Measurements from ENCODE around the gene CASP8AP2.

CASP8AP2 gene

GRCh38 chr6:89803271-89803670 lies 26.4 kb upstream of the CASP8AP2 start:
- TF ChIP-seq GATA2 (IDR thresholded peaks at IDR 0.05; ENCODE audit: low read depth, low read length), result no peak
- TF ChIP-seq GATA3 (IDR thresholded peaks at IDR 0.05; ENCODE audit: low read depth, low read length), result no peak

GRCh38 chr6:89805814-89806371 lies 23.8 kb upstream of the CASP8AP2 start:
- TF ChIP-seq GATA2 (IDR thresholded peaks at IDR 0.05; ENCODE audit: low read depth, low read length) (no peak), GATA3 (IDR thresholded peaks at IDR 0.05; ENCODE audit: low read depth, low read length) (no peak)

- no peak for TF ChIP-seq GATA3 (IDR thresholded peaks at IDR 0.05; ENCODE audit: low read depth, low read length)
These were observed 22.1 kb upstream of the CASP8AP2 start for GRCh38 chr6:89807581-89807980.

GRCh38 chr6:89817481-89817880 lies 12.2 kb upstream of the CASP8AP2 start:
- TF ChIP-seq GATA3 (IDR thresholded peaks at IDR 0.05; ENCODE audit: low read depth, low read length) (no peak), GATA2 (IDR thresholded peaks at IDR 0.05; ENCODE audit: low read depth, low read length) (no peak)

- TF ChIP-seq GATA2 (IDR thresholded peaks at IDR 0.05; ENCODE audit: low read depth, low read length) (no peak), GATA3 (IDR thresholded peaks at IDR 0.05; ENCODE audit: low read depth, low read length) (no peak)
These were observed 10.7 kb upstream of the CASP8AP2 start for GRCh38 chr6:89818977-89819335.

- TF ChIP-seq GATA3 (IDR thresholded peaks at IDR 0.05; ENCODE audit: low read depth, low read length) (no peak), GATA2 (IDR thresholded peaks at IDR 0.05; ENCODE audit: low read depth, low read length) (no peak)
These were observed 10.1 kb upstream of the CASP8AP2 start, which contains the start of gene MDN1 for GRCh38 chr6:89819336-89820130. TSS of gene MDN1 (minus strand) at chr6:89819794. CDS start at chr6:89819607, 187 bp downstream.

GRCh38 chr6:89826029-89826528 lies 3.6 kb upstream of the CASP8AP2 start:
- TF ChIP-seq GATA2 (IDR thresholded peaks at IDR 0.05; ENCODE audit: low read depth, low read length) (no peak), GATA3 (IDR thresholded peaks at IDR 0.05; ENCODE audit: low read depth, low read length) (no peak)

- no peak for TF ChIP-seq GATA3 (IDR thresholded peaks at IDR 0.05; ENCODE audit: low read depth, low read length)
- TF ChIP-seq GATA2 (IDR thresholded peaks at IDR 0.05; ENCODE audit: low read depth, low read length), result no peak
These were observed 650 bp upstream of the CASP8AP2 start for GRCh38 chr6:89828988-89829471.

- TF ChIP-seq GATA3 (IDR thresholded peaks at IDR 0.05; ENCODE audit: low read depth, low read length) (no peak), GATA2 (IDR thresholded peaks at IDR 0.05; ENCODE audit: low read depth, low read length) (no peak)
These were observed 610 bp downstream of the CASP8AP2 start for GRCh38 chr6:89830170-89830809.

GRCh38 chr6:89834884-89835792 lies 5.5 kb downstream of the CASP8AP2 start:
- TF ChIP-seq GATA2 (IDR thresholded peaks at IDR 0.05; ENCODE audit: low read depth, low read length) (no peak), GATA3 (IDR thresholded peaks at IDR 0.05; ENCODE audit: low read depth, low read length) (no peak)

GRCh38 chr6:89836639-89837222 lies 7.1 kb downstream of the CASP8AP2 start:
- TF ChIP-seq GATA3 (IDR thresholded peaks at IDR 0.05; ENCODE audit: low read depth, low read length) (no peak), GATA2 (IDR thresholded peaks at IDR 0.05; ENCODE audit: low read depth, low read length) (no peak)

GRCh38 chr6:89840538-89840937 lies 10.9 kb downstream of the CASP8AP2 start:
- TF ChIP-seq GATA3 (IDR thresholded peaks at IDR 0.05; ENCODE audit: low read depth, low read length) (no peak), GATA2 (IDR thresholded peaks at IDR 0.05; ENCODE audit: low read depth, low read length) (no peak)

- no peak for TF ChIP-seq GATA3 (IDR thresholded peaks at IDR 0.05; ENCODE audit: low read depth, low read length)
- TF ChIP-seq GATA2 (IDR thresholded peaks at IDR 0.05; ENCODE audit: low read depth, low read length), result no peak
These were observed 12.5 kb downstream of the CASP8AP2 start for GRCh38 chr6:89842228-89842627.
